GM18508 (cell line): ENCODE measurements around the gene RGS16.
A peak's percentile ranks its signal among the peaks of the same experiment; 100 is the strongest.
"Not testable (repeated sequence)": the region's sequence is repeated elsewhere in the genome, so short reads cannot be mapped to it uniquely, and the experiment has no call there.

Source experiments
- ATAC-seq: cut with Tn5 transposase; IDR thresholded peaks from one replicate; pipeline ENCODE4 v1.9.1; 2021; ENCODE audit warnings: moderate number of reproducible peaks; ENCODE audit not compliant: insufficient read depth, unreplicated experiment

The RGS16 gene

DNA sequence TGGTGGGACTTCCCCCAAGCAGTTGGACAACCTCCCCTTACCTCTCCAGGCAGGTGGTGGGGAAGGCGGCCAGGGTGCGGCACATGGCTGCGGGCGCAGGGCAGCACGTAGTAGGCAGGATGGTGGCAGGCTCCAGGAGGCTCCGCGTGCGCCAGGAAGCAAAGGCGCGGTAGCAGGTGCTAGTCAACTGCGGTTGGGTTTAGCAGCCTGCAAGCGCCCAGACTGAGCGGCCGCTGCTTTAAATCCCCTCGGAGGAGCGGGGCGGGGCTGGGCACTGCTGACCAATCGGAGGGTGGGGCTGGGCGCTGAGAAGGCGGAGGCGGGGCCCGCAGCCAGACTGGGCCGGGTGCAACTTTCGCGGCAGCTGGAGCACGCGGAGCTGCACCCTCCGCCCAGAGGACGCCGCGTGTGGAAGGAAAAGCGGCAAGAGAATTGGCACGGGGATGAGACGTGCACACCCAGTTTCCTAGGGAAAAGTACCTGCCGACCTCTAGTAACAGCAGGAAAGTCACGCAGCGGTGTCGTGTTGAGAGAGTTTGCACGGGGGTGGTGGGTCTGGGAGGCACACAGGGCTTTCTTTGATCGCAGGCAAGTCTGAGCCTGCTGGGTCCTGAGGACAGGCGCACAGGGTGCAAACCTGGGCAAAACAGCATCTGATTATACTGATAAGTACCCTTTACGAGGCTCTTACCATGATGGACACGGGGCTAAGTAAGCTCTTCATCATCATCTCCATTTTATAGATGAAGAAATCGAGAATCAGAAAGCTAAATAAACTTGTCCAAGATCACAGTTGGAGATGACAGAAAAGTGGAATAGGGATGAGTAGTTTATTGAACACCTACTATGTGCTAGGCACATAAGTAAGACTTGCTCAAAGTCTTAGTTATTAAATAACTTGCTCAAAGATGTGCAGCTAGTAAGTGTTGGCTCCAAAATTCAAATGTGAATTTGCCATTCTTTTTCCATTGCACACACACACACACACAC is at the start of gene RGS16:
RGS16 (minus strand) TSS at position 215 of the 990 bp plus-strand sequence; CDS start at position 85, 130 bp downstream.
- peak; percentile 45 for ATAC-seq

DNA sequence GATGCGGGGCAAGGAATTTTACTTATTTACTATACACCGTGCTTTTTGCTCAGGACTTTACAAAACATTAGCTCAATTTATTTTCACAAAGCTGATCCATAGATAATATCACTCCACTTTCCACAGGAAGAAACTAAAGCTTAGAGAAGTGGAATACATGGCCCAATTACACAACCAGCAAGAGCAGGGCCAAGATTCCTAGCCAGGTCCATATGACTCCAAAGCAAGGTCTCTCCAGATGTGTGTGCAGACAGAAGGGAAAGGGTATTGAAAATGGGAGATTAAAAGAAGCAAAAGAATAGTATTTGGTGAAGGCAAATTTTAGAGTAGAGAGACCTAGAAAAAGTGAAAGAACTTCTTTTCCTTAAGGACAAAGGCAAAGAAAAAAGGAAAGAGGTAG is 49.8 kb upstream of the RGS16 start:
- no peak for ATAC-seq

- ATAC-seq = no peak
Observed at GRCh38 chr1:182652933-182653332, 48.7 kb upstream of the RGS16 start.

DNA sequence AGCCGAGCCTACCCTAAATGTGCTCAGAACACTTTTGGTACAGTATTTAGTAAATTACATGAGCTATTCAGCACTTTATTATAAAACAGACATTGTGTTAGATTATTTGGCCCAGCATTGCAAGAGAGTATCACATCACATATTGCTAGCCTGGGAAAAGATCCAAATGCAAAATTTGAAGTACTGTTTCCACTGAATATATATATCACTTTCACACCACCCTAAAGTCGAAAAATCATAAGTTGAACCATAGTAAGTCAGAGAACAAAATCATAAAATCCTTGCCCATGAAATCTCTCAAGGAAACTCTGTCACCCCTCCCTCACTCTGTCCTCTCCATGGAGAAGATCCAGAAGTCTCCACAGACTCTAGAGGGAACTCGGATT is 47.1 kb upstream of the RGS16 start:
- ATAC-seq = no peak

DNA sequence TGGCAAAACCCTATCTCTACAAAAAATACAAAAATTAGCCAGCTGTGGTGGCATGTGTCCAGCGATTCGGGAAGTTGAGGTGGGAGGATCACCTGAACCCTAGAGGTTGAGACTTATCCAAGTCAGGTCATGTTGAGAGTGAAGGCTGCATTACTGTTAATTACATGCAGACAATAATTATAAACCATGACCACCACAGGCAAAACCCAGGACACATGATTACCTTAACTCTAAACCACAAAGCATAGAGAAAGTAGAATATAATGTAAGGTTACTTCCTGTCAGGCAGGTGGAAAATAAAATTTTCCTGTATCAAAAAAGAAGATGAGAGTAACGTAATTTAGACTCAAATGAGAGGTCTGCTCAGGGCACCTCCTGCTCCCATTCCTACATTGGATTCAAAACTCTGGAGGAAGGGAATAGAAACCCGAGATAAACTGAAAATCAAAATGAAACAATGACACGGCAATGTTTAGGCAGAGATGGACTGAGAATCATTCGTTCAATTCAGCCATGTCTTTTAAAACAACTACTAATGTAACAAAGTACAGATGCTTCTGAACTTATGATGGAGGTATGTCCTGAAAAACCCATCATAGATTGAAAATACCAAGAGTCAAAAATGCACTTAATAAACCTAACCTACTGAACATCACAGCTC is 46.6 kb upstream of the RGS16 start:
- no peak for ATAC-seq

- ATAC-seq = peak; percentile 40
Observed at GRCh38 chr1:182649041-182649440, 44.9 kb upstream of the RGS16 start.

- no peak for ATAC-seq
Observed at GRCh38 chr1:182646739-182647138, 42.5 kb upstream of the RGS16 start.

- no peak for ATAC-seq
Observed at GRCh38 chr1:182644886-182645285, 40.7 kb upstream of the RGS16 start.

GRCh38 chr1:182643699-182644098 is 39.5 kb upstream of the RGS16 start:
- ATAC-seq = no peak

DNA sequence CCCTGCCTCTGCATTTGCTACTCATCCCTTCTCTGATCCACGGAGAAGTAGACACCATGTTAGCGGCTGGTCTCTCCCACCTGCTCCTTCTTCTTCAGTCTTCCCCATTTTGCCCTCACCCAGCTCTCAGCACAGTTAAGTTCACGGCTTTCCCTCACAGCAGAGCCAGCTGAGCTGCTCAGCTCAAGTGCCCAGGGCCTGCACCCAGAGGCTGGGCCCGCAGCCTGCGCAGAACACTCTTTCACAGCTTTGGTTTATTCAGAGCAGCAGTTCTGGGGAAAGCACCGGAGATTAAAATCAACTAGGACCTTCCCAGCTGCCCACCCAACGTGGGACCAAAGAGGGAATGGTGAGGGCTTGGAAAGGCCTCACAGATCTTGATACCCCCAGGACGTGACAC is 38.3 kb upstream of the RGS16 start:
- no peak for ATAC-seq

DNA sequence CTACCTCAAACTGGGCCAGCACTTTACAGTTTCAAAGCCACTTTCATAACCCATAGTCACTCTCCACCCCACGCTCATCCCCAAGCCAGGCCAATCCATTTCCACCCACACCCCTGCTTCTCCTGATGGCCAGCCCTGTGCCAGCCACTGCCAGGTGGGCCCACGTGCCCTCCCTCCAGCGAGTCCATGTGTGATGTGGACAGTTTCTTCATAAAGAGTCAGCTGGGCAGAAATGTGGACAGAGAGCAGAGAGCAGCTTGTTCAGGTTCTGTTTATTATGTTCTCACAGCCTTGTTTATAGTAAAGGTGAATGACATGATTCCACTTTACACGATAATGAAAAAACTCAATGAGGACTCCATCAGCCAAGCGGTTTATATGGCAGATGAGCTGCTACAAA is 37.4 kb upstream of the RGS16 start:
- no peak for ATAC-seq

GRCh38 chr1:182639330-182639729 is 35.1 kb upstream of the RGS16 start:
- no peak for ATAC-seq

GRCh38 chr1:182637769-182638168 is 33.6 kb upstream of the RGS16 start:
- no peak for ATAC-seq

GRCh38 chr1:182635871-182636270 is 31.7 kb upstream of the RGS16 start:
- ATAC-seq = no peak

- no peak for ATAC-seq
Observed at GRCh38 chr1:182634306-182635072, 30.3 kb upstream of the RGS16 start.

DNA sequence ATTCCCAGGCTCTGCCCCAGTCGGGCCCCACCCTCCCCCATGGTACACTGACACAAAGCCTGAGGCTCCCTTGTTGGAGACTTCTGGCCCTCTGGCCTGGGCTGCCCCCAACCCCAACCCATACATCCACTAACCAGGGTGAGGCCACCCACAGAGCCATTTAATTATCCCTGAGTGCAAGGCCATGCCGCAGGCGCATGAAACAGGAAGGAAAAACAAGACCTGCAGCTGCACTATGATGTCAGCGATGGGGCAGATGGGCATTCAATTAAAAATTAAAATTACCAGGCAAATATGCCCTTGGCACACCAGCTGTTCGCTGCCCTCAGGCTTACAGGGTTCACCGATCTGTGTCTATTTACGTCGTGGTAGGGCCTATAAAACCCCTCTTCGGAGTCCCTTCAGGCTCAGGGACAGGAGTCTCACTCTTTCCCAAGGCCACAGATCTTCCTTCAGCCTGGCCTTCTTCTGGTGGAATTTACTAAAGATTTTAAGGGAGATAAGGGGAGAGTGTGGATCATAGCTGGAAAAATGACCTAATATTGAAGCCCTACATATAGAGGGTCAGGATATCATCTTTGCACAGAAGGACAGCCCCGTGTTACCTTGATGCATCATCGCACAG is 29.6 kb upstream of the RGS16 start:
- ATAC-seq = no peak

DNA sequence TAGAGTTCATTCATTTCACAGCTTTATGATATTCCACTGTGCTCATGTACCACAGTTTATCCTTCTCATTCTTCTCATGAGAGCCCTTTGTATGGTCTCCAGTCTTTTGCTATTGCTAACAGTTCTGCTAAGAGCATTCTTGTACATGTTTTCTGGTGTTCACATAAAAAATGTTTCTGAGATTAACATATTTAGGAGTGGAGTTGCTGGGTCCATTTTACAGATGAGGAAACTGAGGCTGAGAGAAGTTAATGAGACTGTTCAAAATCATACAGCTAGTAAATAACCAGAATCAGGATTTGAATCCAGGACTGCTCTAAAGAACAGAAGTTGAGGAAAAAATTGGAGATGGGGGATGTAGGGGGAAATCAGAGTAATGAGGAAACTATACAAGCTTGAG is 28.8 kb upstream of the RGS16 start:
- no peak for ATAC-seq

DNA sequence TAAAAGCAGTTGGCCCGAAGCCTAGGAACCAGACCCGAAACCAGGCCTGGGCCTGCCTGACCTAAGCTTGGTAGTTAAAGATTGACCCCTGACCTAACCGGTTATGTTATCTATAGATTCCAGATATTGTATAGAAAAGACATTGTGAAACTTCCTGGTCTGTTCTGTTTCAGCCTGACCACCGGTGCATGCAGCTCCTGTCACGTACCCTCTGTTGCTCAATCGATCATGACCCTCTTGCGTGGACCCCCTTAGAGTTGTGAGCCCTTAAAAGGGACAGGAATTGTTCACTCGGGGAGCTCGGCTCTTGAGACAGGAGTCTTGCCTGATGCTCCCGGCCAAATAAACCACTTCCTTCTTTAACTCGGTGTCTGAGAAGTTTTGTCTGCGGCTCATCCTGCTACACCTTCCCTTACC is 28.3 kb upstream of the RGS16 start:
- ATAC-seq = not testable (repeated sequence)

GRCh38 chr1:182631954-182632353 is 27.8 kb upstream of the RGS16 start:
- ATAC-seq = no peak

GRCh38 chr1:182631053-182631677 is 27.0 kb upstream of the RGS16 start:
- no peak for ATAC-seq
